RWPE2 (cell line): ENCODE data around the gene PRMT7.

ENCODE experiments used
- ATAC-seq: fragments of 200-7000 bp; cut with Tn5 transposase; 3 replicates; pipeline ENCODE4 v1.9.1; 2021; ENCODE audit warnings: low read depth
- DNase-seq: peaks from one replicate; pipeline ENCODE4 v3.0.0-alpha.2; 2020; ENCODE audit warnings: low spot score
- H3K27ac ChIP-seq: fragments of 450-650 bp; 2 replicates; pipeline ENCODE4 v1.5.1; 2017; ENCODE audit warnings: mild to moderate bottlenecking; ENCODE audit not compliant: poor library complexity, severe bottlenecking
- H3K27me3 ChIP-seq: fragments of 250-450 bp; sonication (Bioruptor Pico); 2 replicates; pipeline ENCODE4 v1.5.1; 2021; ENCODE audit warnings: mild to moderate bottlenecking, moderate library complexity; ENCODE audit not compliant: insufficient read depth, poor library complexity, severe bottlenecking
- H3K36me3 ChIP-seq: fragments of 250-450 bp; sonication (Bioruptor Pico); 2 replicates; pipeline ENCODE4 v1.5.1; 2020; ENCODE audit warnings: low read depth, mild to moderate bottlenecking, moderate library complexity
- H3K4me1 ChIP-seq: fragments of 250-450 bp; sonication (Bioruptor Pico); 2 replicates; pipeline ENCODE4 v1.5.1; 2021; ENCODE audit warnings: mild to moderate bottlenecking, moderate library complexity; ENCODE audit not compliant: insufficient read depth, poor library complexity, severe bottlenecking
- H3K4me3 ChIP-seq: fragments of 250-450 bp; sonication (Bioruptor Pico); 2 replicates; pipeline ENCODE4 v1.5.1; 2021; ENCODE audit warnings: mild to moderate bottlenecking, moderate library complexity; ENCODE audit not compliant: severe bottlenecking
- H3K9me3 ChIP-seq: fragments of 250-450 bp; sonication (Bioruptor Pico); 2 replicates; pipeline ENCODE4 v1.5.1; 2021; ENCODE audit warnings: mild to moderate bottlenecking, moderate library complexity; ENCODE audit not compliant: severe bottlenecking
- TF ChIP-seq, protein P1 (sequence below): fragments of 450-650 bp; IDR thresholded peaks from one replicate; pipeline ENCODE4 v1.5.1; 2017; ENCODE audit warnings: mild to moderate bottlenecking, moderate library complexity; ENCODE audit not compliant: poor library complexity, severe bottlenecking

Gene PRMT7

DNA sequence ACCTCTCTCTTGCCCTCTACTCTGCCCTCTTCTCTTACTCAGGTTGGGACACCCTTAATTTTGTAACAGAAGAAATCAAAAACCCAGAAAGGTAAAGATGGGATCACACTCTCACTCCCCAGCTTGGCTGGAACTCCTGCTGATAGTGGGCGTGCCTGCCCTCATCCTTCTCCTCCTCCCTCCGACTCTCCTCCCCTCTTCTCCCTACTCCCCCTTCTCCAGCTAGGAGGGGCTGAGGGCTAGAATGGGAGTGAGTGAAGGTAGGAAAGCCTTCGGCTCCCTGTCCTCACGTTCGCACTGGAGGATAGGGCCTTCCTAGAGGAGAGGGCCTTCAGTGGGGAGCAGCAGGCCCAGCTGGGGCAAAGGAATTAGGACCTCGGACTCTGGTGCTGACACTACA lies 20.4 kb upstream of the PRMT7 start:
- no peak overlapping the region for H3K27ac ChIP-seq
- H3K36me3 ChIP-seq = peaks cover 80% of the 10 kb centered on the region
- TF ChIP-seq, protein P1, sequence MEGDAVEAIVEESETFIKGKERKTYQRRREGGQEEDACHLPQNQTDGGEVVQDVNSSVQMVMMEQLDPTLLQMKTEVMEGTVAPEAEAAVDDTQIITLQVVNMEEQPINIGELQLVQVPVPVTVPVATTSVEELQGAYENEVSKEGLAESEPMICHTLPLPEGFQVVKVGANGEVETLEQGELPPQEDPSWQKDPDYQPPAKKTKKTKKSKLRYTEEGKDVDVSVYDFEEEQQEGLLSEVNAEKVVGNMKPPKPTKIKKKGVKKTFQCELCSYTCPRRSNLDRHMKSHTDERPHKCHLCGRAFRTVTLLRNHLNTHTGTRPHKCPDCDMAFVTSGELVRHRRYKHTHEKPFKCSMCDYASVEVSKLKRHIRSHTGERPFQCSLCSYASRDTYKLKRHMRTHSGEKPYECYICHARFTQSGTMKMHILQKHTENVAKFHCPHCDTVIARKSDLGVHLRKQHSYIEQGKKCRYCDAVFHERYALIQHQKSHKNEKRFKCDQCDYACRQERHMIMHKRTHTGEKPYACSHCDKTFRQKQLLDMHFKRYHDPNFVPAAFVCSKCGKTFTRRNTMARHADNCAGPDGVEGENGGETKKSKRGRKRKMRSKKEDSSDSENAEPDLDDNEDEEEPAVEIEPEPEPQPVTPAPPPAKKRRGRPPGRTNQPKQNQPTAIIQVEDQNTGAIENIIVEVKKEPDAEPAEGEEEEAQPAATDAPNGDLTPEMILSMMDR = no peak
- no peak overlapping the region for H3K4me3 ChIP-seq
- H3K4me1 ChIP-seq = no peaks in the 10 kb centered on the region
- no peak for ATAC-seq
- H3K27me3 ChIP-seq = no peaks in the 10 kb centered on the region
- no peaks in the 10 kb centered on the region for H3K9me3 ChIP-seq
- DNase-seq = no peak

DNA sequence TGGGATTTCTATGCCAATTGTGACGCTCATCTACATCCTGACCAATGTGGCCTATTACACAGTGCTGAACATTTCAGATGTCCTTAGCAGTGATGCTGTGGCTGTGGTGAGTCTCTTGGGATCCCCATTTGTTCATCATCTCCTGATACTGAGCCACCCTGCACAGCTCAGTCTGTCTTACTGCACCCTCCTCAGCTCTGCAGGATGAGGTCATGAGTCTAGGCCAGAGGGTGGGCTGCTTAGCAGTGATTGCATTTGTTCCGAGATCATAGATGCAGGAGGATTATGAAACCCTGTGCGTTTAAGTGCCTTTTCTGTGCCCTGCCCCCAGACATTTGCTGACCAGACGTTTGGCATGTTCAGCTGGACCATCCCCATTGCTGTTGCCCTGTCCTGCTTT lies 19.6 kb upstream of the PRMT7 start:
- Histone ChIP-seq H3K36me3 (peaks cover 84% of the 10 kb centered on the region), H3K27ac (no peak overlapping the region), H3K4me1 (no peaks in the 10 kb centered on the region), H3K27me3 (no peaks in the 10 kb centered on the region), H3K4me3 (no peak overlapping the region), H3K9me3 (no peaks in the 10 kb centered on the region)
- DNase-seq (no peak), ATAC-seq (no peak)
- TF ChIP-seq, protein P1 = no peak

DNA sequence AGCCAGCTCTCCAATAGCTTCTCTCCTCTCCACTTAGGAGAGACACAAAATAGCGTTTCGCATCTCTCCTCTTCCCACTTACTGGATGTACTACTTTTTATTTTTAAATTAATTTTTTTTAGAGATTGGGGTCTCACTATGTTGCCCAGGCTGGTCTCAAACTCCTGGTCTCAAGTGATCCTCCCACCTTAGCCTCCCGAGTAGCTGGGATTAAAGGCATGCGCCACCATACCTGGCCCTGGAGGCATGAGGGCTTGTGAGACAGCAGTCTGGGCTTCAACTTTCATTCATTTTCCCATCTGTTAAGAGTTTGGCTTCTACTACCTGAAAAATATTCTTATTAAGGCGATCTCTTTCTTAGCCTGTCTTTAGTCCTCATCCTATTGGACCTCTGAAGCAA lies 18.4 kb upstream of the PRMT7 start:
- H3K27me3 ChIP-seq = no peaks in the 10 kb centered on the region
- no peaks in the 10 kb centered on the region for H3K9me3 ChIP-seq
- DNase-seq = no peak
- no peak overlapping the region for H3K27ac ChIP-seq
- TF ChIP-seq, protein P1 = no peak
- H3K4me1 ChIP-seq = no peaks in the 10 kb centered on the region
- H3K4me3 ChIP-seq = no peak overlapping the region
- ATAC-seq = no peak
- peaks cover 87% of the 10 kb centered on the region for H3K36me3 ChIP-seq

DNA sequence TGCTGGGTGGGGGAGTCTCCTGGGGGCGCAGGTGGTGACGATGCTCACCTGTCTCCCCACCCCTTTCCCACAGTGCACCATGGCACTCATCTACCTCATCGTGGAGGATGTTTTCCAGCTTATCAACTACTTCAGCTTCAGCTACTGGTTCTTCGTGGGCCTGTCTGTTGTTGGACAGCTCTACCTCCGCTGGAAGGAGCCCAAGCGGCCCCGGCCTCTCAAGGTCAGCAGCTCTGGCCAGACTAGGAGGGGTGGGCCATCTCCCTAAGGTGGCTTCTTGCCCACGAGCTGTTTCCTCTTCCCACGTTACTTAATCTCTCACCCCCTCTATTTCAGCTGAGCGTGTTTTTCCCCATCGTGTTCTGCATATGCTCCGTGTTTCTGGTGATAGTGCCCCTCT lies 14.5 kb upstream of the PRMT7 start:
- H3K27ac ChIP-seq = no peak overlapping the region
- H3K9me3 ChIP-seq = no peaks in the 10 kb centered on the region
- TF ChIP-seq, protein P1 = no peak
- H3K27me3 ChIP-seq = no peaks in the 10 kb centered on the region
- H3K36me3 ChIP-seq = peaks cover 90% of the 10 kb centered on the region
- H3K4me3 ChIP-seq = no peak overlapping the region
- H3K4me1 ChIP-seq = peaks cover 25% of the 10 kb centered on the region
- DNase-seq = no peak
- no peak for ATAC-seq

DNA sequence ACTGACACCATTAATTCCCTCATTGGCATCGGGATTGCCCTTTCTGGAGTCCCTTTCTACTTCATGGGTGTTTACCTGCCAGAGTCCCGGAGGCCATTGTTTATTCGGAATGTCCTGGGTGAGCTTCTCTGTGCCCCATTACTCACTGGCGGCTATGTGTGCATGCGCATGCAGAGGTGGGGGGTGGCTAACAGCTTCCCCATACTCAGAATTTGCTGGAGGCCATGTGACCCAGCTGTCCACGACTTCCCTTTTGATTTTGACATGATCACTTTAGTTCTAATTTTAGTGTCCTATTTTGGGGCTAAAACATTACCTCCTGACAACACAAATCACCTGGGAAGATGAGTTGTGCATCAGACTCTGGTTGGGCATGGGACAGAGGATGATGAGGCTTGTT lies 14.1 kb upstream of the PRMT7 start:
- DNase-seq = no peak
- Histone ChIP-seq H3K9me3 (no peaks in the 10 kb centered on the region), H3K4me3 (no peak overlapping the region), H3K27me3 (no peaks in the 10 kb centered on the region), H3K27ac (no peak overlapping the region), H3K36me3 (peaks cover 90% of the 10 kb centered on the region), H3K4me1 (peaks cover 25% of the 10 kb centered on the region)
- TF ChIP-seq, protein P1 = no peak
- no peak for ATAC-seq
